ENCODE measurements around the gene DGKI.

Gene DGKI

GRCh38 chr7:137331378-137331777 is 515.4 kb downstream of the DGKI start:
- H3K4me3 ChIP-seq (ENCODE audit: insufficient read depth, low read length, poor library complexity, severe bottlenecking): no peak overlapping the region
- H3K27ac ChIP-seq (ENCODE audit: low read depth, low read length): no peak overlapping the region
- TF ChIP-seq CTCF (IDR thresholded peaks at IDR 0.05; ENCODE audit: insufficient read depth, low read length, poor library complexity, severe bottlenecking) (no peak), EZH2phosphoT487 (conservative IDR thresholded peaks at IDR 0.05; ENCODE audit: low read length) (no peak)
- H2AFZ ChIP-seq (ENCODE audit: low read depth, low read length, severe bottlenecking): no peak overlapping the region
- H3K4me2 ChIP-seq (ENCODE audit: low read depth, low read length, poor library complexity, severe bottlenecking): no peak overlapping the region
- H3F3A ChIP-seq (ENCODE audit: insufficient read depth): no peaks in the 10 kb centered on the region
- no peaks in the 10 kb centered on the region for H3K36me3 ChIP-seq (ENCODE audit: low read length)
- no peaks in the 10 kb centered on the region for H4K20me1 ChIP-seq (ENCODE audit: low read depth, low read length)
- no peaks in the 10 kb centered on the region for H3K27me3 ChIP-seq (ENCODE audit: low read length)
- no peaks in the 10 kb centered on the region for H3K9me2 ChIP-seq (replicated peaks; ENCODE audit: insufficient read depth, low read length)
- no peak overlapping the region for H3K9ac ChIP-seq (ENCODE audit: low read length)
- no peaks in the 10 kb centered on the region for H3K79me2 ChIP-seq (ENCODE audit: insufficient read depth, low read length)
- H3K9me3 ChIP-seq (ENCODE audit: insufficient read depth, low read length): no peaks in the 10 kb centered on the region
